Measurements from ENCODE around the gene OR13G1. TPM values are rescaled to one million over a fixed set of nuclear protein-coding genes. Genes with fewer than 3 reads are reported as not detected.
A peak's percentile ranks its signal among the peaks of the same experiment; 100 is the strongest.

The OR13G1 gene
- total RNA-seq, 1 experiment from 2014 or later = not detected

DNA sequence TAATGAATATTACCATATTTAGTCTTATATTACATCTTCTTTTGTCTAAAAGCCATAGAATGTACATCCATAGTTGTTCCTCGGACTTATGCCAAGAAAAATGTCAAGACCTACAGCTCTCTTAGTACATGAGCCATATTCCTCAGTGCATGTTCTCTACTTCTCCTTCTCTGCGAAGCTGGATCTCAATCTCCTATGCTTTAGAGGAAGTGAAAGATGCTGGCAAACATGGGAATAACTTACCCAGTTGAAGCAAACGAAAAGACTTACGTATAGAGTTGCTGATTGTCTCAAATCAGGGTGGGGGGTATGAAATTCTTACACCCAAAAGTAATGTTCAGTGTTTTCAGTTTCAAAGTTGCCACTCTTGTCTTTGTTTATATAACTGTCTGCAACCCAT lies 32.7 kb downstream of the OR13G1 start:
- ChIA-PET POLR2A (no interaction called here), CTCF (interaction anchor here (0.5 kb wide), 1 partner anchor 40 kb away, joined by 3 read pairs; no protein-coding TSS in a partner anchor)
- Mint-ChIP-seq H3K27ac (no peak overlapping the region), H3K36me3 (no peaks in the 10 kb centered on the region), H3K9me3 (0 out of 2 replicates have a peak, but pooled peaks cover 4% of the 10 kb centered on the region), H3K4me1 (peaks cover 44% of the 10 kb centered on the region), H3K4me3 (no peak overlapping the region), H3K27me3 (ENCODE audit: low read depth) (peaks cover 25% of the 10 kb centered on the region)
- DNase-seq (ENCODE audit: low spot score) = no peak
- ATAC-seq = no peak
- TF ChIP-seq SOX15 (CRISPR knock-in tag; IDR thresholded peaks at IDR 0.05) (no peak), FOXJ3 (CRISPR knock-in tag; IDR thresholded peaks at IDR 0.05; ENCODE audit: borderline replicate concordance) (no peak)
- TF ChIP-seq, protein P1, sequence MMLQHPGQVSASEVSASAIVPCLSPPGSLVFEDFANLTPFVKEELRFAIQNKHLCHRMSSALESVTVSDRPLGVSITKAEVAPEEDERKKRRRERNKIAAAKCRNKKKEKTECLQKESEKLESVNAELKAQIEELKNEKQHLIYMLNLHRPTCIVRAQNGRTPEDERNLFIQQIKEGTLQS (CRISPR knock-in tag; conservative IDR thresholded peaks at IDR 0.05) = no peak

DNA sequence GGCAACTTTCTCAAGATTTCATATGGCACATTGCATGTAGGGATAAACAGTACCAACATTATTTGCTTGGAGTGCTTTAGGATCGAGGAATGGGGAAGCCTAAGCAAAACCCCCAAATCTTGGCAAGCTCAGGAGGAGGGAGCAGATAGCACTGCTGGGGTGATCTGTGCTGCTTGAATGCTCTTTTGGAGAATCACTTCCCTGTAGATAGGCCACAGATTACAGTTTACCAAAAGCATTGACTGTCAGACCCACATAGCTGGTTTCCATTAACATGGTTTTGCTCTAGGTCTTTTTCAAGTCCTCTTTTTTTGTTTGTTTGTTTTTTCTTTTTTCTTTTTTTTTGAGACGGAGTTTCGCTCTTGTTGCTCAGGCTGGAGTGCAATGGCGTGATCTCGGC lies 36.8 kb downstream of the OR13G1 start:
- ATAC-seq (no peak), DNase-seq (ENCODE audit: low spot score) (no peak)
- Mint-ChIP-seq H3K4me3 (no peak overlapping the region), H3K27me3 (ENCODE audit: low read depth) (peaks cover 38% of the 10 kb centered on the region), H3K4me1 (peaks cover 33% of the 10 kb centered on the region), H3K9me3 (0 out of 2 replicates have a peak, but pooled peaks cover 4% of the 10 kb centered on the region), H3K27ac (no peak overlapping the region), H3K36me3 (no peaks in the 10 kb centered on the region)
- POLR2A ChIA-PET = no interaction called here
- CTCF ChIA-PET = no interaction called here
- TF ChIP-seq NFATC4 (CRISPR knock-in tag; IDR thresholded peaks at IDR 0.05) (no peak), NFYB (CRISPR knock-in tag; conservative IDR thresholded peaks at IDR 0.05; ENCODE audit: low read depth) (no peak), GRHL2 (CRISPR knock-in tag; IDR thresholded peaks at IDR 0.05; ENCODE audit: insufficient replicate concordance, severe bottlenecking) (no peak), ESRRA (CRISPR knock-in tag; IDR thresholded peaks at IDR 0.05; ENCODE audit: borderline replicate concordance) (no peak), EMX1 (CRISPR knock-in tag; IDR thresholded peaks at IDR 0.05) (no peak), GTF2I (CRISPR knock-in tag; conservative IDR thresholded peaks at IDR 0.05) (no peak), HMGA2 (CRISPR knock-in tag; IDR thresholded peaks at IDR 0.05) (no peak), ZNF263 (CRISPR knock-in tag; IDR thresholded peaks at IDR 0.05; ENCODE audit: low read depth) (no peak), ELF4 (CRISPR knock-in tag; IDR thresholded peaks at IDR 0.05; ENCODE audit: low read depth) (no peak), JAZF1 (CRISPR knock-in tag; IDR thresholded peaks at IDR 0.05) (no peak)
- TF ChIP-seq, protein P2, sequence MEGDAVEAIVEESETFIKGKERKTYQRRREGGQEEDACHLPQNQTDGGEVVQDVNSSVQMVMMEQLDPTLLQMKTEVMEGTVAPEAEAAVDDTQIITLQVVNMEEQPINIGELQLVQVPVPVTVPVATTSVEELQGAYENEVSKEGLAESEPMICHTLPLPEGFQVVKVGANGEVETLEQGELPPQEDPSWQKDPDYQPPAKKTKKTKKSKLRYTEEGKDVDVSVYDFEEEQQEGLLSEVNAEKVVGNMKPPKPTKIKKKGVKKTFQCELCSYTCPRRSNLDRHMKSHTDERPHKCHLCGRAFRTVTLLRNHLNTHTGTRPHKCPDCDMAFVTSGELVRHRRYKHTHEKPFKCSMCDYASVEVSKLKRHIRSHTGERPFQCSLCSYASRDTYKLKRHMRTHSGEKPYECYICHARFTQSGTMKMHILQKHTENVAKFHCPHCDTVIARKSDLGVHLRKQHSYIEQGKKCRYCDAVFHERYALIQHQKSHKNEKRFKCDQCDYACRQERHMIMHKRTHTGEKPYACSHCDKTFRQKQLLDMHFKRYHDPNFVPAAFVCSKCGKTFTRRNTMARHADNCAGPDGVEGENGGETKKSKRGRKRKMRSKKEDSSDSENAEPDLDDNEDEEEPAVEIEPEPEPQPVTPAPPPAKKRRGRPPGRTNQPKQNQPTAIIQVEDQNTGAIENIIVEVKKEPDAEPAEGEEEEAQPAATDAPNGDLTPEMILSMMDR (IDR thresholded peaks at IDR 0.05) = no peak
- TF ChIP-seq, protein P3, sequence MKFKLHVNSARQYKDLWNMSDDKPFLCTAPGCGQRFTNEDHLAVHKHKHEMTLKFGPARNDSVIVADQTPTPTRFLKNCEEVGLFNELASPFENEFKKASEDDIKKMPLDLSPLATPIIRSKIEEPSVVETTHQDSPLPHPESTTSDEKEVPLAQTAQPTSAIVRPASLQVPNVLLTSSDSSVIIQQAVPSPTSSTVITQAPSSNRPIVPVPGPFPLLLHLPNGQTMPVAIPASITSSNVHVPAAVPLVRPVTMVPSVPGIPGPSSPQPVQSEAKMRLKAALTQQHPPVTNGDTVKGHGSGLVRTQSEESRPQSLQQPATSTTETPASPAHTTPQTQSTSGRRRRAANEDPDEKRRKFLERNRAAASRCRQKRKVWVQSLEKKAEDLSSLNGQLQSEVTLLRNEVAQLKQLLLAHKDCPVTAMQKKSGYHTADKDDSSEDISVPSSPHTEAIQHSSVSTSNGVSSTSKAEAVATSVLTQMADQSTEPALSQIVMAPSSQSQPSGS (CRISPR knock-in tag; IDR thresholded peaks at IDR 0.05; ENCODE audit: borderline replicate concordance, low read depth) = no peak
- TF ChIP-seq, protein P4, sequence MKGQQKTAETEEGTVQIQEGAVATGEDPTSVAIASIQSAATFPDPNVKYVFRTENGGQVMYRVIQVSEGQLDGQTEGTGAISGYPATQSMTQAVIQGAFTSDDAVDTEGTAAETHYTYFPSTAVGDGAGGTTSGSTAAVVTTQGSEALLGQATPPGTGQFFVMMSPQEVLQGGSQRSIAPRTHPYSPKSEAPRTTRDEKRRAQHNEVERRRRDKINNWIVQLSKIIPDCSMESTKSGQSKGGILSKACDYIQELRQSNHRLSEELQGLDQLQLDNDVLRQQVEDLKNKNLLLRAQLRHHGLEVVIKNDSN (CRISPR knock-in tag; IDR thresholded peaks at IDR 0.05) = no peak

DNA sequence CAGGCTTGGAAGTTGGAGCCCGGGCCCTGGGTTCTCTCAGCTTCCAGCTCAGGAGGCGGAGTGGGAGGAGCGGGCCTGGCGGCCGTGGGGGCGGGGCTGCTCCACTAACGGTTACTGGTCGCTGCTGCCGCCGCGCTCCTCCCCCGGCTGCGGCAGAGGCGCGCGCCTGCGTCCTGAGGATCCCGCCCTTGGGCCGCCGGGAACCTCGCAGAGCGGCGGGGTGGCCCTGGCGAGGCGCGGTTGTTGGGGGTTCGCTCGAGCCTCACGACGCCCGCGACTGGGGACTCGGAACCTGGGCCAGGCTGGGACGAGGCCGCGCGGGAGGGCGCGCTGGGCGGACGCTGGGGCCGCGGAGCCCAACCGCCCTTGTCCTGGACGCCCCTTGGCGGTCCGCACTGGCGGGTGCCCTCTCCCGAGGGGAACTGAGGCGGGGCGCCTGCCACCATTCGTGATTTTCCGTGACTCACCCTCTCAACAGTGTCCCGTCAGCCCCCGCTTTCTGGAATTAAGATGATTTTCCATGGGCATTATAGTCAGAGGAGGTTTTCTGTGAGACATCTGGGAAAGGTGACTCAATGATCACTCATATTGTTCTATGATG lies 40.1 kb downstream of the OR13G1 start:
- Mint-ChIP-seq H3K27me3 (ENCODE audit: low read depth) (peaks cover 40% of the 10 kb centered on the region), H3K4me1 (peaks cover 18% of the 10 kb centered on the region), H3K27ac (no peak overlapping the region), H3K9me3 (peaks cover 7% of the 10 kb centered on the region), H3K36me3 (no peaks in the 10 kb centered on the region), H3K4me3 (peak overlapping the region; percentile 50; the same call in 1 of the 2 replicates)
- CTCF ChIA-PET = interaction anchor here (1.4 kb wide), 1 partner anchor 266 kb away, joined by 3 read pairs; no protein-coding TSS in a partner anchor
- ATAC-seq (peak; percentile 97), DNase-seq (ENCODE audit: low spot score) (peak; percentile 78)
- POLR2A ChIA-PET = no interaction called here
- TF ChIP-seq, protein P2 (IDR thresholded peaks at IDR 0.05) = no peak
- TF ChIP-seq KAT7 (CRISPR knock-in tag; IDR thresholded peaks at IDR 0.05; ENCODE audit: borderline replicate concordance) (no peak), TEAD4 (CRISPR knock-in tag; IDR thresholded peaks at IDR 0.05) (no peak), TEAD1 (CRISPR knock-in tag; IDR thresholded peaks at IDR 0.05) (peak; percentile 77; the same call in 1 of the 2 replicates), RORB (CRISPR knock-in tag; IDR thresholded peaks at IDR 0.05) (no peak)
- TF ChIP-seq, protein P5, sequence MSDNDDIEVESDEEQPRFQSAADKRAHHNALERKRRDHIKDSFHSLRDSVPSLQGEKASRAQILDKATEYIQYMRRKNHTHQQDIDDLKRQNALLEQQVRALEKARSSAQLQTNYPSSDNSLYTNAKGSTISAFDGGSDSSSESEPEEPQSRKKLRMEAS (CRISPR knock-in tag; IDR thresholded peaks at IDR 0.05) = peak; percentile 89
- TF ChIP-seq, protein P6, sequence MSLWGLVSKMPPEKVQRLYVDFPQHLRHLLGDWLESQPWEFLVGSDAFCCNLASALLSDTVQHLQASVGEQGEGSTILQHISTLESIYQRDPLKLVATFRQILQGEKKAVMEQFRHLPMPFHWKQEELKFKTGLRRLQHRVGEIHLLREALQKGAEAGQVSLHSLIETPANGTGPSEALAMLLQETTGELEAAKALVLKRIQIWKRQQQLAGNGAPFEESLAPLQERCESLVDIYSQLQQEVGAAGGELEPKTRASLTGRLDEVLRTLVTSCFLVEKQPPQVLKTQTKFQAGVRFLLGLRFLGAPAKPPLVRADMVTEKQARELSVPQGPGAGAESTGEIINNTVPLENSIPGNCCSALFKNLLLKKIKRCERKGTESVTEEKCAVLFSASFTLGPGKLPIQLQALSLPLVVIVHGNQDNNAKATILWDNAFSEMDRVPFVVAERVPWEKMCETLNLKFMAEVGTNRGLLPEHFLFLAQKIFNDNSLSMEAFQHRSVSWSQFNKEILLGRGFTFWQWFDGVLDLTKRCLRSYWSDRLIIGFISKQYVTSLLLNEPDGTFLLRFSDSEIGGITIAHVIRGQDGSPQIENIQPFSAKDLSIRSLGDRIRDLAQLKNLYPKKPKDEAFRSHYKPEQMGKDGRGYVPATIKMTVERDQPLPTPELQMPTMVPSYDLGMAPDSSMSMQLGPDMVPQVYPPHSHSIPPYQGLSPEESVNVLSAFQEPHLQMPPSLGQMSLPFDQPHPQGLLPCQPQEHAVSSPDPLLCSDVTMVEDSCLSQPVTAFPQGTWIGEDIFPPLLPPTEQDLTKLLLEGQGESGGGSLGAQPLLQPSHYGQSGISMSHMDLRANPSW (CRISPR knock-in tag; conservative IDR thresholded peaks at IDR 0.05; ENCODE audit: low read depth) = no peak
